GM19351 (cell line): ENCODE data around the gene CCDC127.

Experiments
- ATAC-seq: cut with Tn5 transposase; IDR thresholded peaks from one replicate; pipeline ENCODE4 v1.9.1; 2021; ENCODE audit warnings: mild to moderate bottlenecking, moderate library complexity; ENCODE audit not compliant: unreplicated experiment

The CCDC127 gene

DNA sequence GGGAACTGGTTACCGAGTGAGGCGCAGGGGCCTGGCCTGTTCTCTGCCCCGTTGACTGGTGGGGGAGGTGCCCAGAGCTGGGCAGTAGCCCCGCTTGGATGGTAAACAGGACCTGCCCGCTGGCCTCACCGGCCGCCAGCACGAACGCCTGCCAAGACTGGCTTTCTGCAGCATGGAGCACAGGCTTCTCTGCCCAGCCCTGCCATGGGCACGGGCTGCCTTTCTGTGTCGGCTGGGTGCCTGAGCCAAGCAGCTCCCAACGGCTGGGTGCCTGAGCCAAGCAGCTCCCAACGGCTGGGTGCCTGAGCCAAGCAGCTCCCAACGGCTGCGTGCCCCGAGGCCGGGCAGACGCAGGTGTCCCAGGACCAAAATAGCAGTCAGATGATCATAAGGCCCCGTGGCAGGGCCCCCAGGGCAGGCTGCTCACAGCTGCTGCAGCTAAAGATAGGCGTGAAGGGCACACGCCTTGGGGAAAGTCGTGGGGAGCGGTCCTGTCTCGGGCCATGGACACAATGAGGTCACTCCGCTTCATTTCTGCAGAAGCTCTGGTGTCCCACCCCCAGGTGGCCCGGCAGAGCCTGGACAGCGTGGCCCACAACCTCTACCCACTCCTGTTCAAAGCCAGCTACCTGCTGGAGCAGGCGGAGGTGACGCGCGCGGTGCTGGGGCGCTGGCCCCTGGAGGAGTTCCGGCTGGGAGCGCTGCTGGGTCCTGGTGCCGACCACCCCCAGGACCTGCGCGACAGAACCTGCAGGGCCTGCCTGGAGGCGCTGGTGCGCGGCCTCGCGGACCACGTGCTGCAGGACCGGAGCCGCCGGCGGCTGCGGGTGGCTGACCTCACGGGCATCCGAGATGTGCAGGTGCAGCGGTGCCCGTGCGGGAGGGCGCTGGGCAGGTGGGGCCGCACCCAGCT, 26.7 kb downstream of the CCDC127 start, which contains the start of gene LRRC14B:
Gene LRRC14B, plus strand, starts transcription at position 460 of the 913 bp plus-strand sequence. Its CDS starts 44 bp downstream, at position 504.
- no peak for ATAC-seq

DNA sequence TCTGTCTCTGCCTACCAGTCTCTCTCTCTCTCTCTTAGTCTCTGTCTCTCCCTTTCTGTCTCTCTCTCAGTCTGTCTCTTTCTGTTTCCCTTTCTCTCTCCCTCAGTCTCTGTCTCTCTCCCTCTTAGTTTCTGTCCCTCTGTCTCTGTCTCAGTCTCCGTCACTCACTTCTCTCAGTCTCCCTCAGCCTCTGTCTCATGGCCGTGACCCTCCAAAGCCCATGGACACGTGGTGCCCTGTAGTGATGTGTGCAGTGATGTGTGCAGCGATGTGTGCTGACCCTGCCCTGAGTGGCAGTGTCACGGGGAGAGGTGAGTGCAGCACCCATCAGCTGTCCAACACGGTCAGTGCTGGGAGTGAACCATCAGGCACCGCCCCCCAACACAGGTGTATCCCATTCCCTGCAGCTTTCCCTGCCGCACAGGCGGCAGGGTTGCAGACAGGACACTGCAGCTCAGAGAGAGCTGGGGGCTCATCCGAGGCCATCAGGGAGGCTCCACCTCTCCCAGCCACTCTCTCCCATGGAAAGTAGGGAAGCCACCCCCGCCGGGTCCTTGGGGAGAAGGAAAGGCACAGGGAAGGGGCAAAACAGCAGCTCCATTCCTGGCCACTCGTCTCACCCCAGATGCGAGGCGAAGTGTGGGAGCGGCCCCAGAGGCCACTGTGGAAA, 27.5 kb downstream of the CCDC127 start:
- ATAC-seq = no peak

DNA sequence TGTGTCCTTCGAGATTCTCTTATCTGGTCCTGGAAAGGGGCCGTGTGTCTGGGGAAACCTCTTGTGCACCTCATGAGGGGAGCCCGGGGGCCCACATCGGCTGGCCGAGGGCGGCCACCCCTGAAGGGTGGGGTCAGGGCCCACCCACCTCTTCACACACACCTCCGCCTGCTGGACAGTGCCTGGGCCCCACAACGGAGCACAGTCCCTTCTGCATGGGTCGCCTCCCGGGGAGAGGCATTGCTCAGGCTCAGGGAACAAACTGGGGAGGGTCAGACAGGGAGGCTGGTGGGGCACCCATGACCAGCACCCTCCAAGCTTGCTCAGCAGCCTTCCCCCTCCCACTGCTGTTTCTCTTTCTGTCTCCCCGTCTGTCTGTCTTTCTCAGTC, 28.0 kb downstream of the CCDC127 start:
- no peak for ATAC-seq

GRCh38 chr5:189486-189885, 28.5 kb downstream of the CCDC127 start:
- ATAC-seq = no peak

DNA sequence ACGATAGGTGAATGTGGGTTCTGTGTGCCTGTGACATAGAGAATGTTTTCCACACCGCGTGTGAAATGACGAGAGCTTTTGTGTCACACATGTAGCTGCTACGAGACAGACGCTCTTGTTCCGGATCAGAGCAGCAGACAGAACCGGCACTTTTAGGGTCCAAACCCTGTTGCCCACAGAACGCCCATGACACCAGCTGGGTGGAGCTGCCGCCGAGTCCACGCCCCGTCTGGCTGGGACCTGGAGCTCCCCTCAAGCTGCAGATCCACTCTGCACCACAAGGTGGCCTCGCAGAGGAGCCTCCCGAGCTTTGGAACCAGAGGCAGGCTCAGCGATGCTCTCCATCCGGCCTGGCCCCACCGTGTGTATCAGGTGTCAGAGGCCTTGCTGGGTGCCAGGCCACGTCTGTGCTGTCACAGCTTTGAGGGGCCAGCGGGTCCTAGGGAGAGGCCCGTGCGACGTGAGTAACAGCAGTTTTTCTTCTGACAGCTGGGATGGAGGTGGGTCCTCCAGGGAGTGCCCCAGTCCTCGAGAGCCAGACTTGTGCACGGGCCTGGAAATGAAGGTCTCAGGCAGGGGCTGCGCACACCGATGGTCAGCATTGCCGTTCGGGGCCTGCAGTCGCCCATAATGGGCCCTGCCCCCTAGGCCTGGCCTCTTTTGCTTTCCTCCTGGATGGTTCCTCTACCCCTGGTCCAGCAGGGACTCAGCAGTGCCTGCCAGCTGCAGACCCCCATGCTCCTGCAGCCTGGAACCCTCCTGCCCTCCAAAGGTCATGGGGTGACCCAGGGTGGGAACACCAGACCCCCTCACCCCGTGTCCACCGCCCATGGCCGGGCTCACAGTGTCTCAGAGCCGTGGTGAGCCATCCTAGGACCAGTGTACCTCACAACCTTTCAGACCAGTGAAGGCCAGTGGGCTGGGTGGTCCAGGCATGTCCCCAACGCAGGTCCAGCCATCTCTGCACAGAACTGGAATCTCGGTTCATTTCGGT, 29.2 kb downstream of the CCDC127 start:
- peak; percentile 89 for ATAC-seq

DNA sequence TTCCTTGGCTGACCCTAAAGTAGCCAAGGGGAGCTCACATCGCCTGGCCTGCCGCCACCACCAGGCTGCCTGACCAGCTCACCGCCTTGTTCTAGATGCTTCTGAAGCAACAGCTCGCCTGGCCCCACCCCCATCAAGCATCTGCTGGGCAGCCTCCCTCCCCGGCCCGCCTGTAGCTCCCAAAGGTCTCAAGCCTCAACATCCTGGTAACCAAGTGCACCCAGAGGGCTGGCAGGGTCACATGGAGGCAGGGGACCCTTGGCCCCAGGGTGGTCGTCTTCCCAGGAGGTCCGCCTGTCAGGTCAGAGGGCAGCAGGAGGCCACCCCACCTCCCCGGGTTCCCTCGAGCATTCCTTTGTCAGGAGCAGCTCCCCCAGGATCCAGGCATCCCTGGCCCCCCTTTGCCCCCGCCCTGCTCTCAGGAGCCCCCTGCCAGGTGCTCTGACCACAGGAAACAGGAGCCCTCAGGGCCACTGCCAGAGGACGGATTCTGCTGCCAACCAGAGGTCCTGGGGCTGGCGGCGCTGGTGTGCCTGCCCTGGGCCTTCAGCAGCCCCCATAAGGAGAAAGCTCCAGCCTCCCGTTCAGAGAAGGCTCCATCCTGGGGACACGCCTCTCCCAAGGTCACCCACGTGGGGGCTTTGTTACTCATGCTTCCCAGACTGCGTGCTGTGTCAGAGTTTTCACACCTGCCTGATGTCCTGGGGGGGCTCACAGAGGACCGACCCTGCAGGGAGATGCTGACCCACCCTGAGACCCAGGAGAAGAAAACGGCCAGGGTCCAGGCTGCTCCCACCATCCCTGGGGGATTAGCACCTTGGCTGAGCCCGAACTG, 30.1 kb downstream of the CCDC127 start:
- ATAC-seq = no peak

DNA sequence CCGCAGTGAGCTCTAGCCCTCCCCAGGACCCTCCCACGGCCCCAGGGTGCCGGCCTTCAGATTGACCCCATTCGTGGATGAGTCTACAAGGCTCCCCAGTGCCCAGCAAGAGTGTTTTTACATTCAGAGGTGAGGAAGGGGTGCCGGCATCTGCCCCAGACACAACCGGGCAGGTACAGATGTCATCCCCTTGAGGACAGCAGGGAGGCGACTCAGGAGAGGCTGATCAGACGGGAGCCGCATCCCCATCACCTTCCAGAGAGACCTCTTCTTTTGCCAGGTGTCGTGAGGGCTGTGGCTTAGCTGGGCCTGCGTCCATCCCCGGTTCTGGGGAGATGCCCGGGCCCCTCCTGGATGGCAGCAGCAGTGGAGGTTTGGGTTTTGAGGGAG, 30.9 kb downstream of the CCDC127 start:
- ATAC-seq = no peak

DNA sequence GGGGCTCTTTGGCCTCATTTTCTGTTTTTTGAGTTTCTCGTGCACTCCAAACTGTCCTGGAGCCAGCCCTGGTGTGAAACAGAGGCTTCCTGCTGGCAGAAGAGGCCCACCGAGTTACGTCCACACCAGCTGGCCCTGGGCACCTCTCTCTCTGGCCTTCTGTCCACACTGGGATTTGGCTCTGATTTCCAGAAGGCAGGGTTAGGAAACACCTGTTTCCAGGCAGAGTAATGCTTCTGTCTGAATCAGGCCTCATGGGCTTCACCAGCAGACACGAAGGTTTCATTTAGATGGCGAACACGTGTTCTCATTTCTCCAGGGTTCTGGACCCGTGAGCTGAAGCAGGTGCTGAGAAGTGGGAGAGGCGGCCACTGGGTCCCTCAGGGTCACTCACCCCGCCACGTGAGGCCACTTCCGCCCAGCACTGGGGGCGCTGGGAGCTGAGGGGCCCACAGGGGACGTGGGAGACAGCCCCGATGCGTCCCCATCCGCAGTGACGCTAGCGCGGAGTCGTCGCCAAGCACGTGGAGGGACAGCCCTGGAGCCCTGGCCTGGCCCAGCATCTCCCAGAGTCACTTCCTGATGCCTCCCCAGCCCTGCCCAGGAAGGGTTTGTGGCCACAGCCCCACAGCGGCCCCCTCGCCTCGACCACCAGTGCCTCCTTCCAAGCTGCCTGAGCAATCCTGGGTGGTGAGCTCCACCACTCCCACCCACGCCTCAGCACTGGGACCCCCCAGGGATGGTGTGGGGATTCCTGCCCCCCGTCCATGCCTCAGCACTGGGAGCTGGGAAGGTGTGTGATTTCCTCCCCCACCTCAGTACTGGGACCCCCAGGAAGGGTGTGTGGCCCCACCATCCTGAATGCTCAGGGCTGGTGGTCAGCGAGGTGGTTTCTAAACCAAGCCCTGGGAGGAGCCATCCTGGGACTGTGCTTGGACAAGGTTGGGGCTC, 31.6 kb downstream of the CCDC127 start:
- ATAC-seq = no peak

- no peak for ATAC-seq
Measured at GRCh38 chr5:185095-186070, 32.6 kb downstream of the CCDC127 start.

DNA sequence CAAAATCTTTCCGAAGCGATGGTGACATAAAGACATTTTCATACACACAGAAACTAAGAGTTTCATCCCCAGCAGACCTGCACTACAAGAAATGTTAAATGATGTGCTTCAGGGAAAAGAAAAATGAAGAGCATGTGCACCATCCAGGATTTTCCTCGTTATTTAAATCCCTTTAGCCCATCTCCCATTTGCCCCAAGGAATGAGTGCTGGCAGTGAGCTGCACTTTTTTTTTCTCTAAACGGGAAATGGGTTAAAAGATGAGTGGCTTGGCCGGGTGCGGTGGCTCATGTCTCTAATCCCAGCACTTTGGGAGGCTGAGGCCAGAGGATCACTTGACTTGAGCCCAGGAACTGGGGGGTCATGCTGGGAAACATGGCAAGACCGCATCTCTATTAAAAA, 33.5 kb downstream of the CCDC127 start:
- no peak for ATAC-seq

DNA sequence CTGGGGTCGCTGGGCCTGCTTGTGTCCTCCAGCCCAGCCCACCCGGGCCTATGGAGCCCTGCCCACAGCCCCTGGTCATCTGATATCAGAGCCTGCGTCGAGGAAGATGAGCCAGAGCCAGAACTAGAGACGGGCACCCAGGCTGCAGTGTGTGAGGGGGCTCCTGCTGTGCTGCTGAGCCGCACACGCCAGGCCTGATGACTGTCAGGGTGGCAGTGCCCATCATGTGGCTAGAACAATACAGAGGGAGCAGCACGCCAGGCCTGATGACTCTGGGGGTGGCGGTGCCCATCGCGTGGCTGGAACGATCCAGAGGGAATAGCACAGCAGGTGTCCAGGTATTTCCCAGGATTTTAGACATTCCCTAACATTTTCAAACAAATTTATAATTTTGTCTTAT, 35.8 kb downstream of the CCDC127 start:
- no peak for ATAC-seq

DNA sequence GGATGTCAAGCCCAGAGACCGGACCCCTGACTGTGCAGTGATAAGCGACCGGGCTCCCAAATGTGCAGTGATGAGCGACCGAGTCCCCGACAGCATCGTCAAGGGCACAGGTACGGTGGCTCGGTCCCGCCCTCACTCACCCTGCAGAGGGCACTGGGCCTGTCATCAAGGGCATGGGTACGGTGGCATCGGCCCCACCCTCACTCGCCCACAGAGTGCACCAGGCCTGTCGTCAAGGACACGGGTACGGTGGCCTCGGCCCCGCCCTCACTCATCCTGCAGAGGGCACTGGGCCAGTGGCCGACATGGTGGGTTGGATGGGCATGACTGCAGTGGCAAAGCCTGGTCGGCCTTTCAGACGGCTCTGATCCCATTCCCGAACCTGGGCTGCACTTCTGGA, 36.4 kb downstream of the CCDC127 start:
- ATAC-seq = no peak

DNA sequence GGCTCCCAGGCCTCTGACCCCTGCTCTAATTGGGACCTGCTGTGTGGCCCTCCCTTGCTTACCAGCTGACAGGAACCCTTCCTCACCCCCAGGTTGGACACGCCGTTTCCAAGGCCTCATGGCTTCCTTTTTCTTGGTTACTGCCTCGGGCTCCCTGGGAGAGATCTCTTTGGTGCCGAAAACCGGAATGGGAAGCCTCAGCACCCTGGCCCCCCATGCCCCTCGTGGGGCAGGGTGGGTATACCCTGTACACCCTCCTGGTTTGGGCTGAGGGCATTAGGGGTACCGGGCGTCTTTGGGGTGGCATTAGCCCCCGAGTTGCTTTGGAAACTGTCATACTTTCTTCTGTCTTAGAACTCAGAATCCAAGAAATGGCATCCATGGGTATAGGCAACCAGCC, 36.8 kb downstream of the CCDC127 start:
- ATAC-seq = no peak

DNA sequence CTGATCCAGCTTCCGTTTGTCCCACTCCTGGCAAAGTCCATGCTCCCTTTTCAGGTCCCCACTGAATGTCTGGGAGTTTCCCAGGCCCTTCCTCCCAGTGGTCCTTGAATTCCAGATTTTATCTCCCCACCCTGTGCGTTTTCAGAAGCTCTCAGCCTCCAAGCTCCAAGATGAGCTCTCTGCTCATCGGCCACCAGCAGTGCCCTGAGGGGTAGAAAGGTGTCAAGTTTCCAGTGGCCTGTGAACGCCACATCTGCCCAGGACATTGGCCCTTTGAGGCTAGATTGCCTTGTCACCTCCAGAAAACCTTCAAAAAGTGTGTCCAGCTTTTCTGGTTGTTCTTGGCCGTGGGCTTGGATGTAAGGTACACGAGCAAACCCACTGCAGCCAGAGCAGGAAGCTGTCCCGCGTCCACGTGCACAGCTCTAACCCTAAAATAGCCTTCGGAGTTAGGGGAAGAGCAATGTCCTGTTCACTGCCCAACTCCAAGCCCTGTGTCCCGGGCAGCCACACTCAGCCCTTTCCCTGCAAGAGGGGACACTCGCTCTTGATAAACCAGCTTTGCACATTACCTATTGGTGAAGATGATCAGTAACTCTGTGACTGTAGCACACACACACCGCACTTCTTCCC, 37.6 kb downstream of the CCDC127 start:
- no peak for ATAC-seq

DNA sequence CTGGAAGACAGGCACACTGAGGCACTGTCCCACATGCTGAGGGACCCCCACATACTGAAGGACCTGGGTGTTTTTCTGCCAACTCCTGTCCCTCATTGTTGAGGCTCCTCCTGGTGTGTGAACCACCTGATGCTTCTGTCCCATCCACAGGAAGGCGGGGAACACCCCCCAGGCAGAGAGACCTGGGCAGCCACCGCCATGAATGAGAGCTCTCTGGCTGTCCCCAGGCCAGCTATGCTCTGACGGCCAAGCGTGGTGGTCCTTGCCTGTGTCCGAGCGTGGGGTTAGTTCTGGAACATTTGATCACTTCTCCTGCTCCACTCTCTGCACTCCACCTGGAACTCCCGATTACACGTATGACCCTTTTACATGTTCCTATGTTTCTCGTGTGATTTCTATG, 38.6 kb downstream of the CCDC127 start:
- ATAC-seq = no peak

- no peak for ATAC-seq
Measured at GRCh38 chr5:178110-178509, 39.8 kb downstream of the CCDC127 start.

DNA sequence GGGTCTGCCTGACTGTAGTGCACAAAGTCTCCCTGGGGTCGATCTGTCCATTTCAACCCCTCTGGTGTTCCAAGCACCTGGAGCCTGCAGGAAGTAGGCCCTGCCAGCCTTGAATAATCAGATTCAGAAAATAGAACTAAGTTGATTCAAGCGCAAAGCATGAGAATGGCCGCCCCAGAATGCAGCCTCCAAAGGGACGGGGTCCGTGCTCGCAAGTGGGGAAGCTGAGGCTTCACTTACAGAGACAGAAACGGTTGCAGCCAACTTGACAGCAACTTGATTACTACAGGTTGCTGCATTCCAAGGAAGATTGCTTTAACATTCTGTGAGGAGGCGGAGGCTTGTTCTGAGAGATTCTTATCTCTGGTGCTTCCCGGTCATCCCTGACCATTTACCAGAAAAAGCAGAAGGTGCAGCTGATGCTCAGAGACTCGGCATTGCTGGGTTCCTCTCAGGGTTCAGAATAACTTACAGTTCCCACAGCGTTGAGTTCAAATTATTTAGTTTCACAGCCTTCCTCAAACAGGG, 41.6 kb downstream of the CCDC127 start:
- no peak for ATAC-seq
